DND-41 (cell line): Measurements from ENCODE around the gene SUZ12.
"Not testable (repeated sequence)": the region's sequence is repeated elsewhere in the genome, so short reads cannot be mapped to it uniquely, and the experiment has no call there.

ENCODE experiments used
- EZH2 ChIP-seq: IDR thresholded peaks from 3 replicates; pipeline ENCODE4 v1.6.1; 2012; ENCODE audit warnings: borderline replicate concordance, low read depth, mild to moderate bottlenecking, moderate library complexity, low read length, inconsistent platforms; ENCODE audit not compliant: severe bottlenecking
- TF ChIP-seq, protein P1 (sequence below): IDR thresholded peaks from 2 replicates; pipeline ENCODE4 v1.5.1; 2012; ENCODE audit warnings: borderline replicate concordance, low read length, moderate library complexity, mild to moderate bottlenecking; ENCODE audit not compliant: poor library complexity, severe bottlenecking; ENCODE audit errors: extremely low read depth

DNA sequence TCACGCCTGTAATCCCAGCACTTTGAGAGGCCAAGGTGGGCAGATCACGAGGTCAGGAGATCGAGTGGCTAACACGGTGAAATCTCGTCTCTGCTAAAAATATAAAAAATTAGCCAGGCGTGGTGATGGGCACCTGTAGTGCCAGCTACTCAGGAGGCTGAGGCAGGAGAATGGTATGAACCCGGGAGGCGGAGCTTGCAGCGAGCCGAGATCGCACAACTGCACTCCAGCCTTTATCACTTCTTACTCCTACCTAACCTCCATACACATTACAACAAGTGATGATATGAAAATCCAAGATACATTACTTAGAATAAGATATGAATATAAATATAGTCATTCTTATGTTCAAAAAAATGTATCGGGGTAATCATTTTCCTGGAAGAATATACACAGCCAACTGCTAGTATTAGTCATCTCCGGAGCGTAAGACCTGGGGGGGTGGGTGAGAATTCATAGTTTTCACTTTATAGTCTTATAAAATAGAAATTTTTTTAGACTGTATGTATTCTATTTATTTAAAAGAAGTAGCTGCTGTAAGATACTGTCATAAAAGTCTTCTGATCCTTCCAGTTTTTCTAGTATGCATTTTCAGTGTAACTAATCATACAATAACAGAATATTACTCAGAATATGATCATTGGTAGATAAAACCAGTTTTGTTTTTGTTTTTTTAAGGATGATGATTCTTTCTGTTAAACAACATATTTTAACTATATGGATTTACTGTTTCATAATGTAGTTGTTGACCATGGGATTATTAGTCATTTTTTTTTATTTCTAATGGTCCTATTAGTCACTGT is 37.7 kb downstream of the SUZ12 start:
- TF ChIP-seq, protein P1, sequence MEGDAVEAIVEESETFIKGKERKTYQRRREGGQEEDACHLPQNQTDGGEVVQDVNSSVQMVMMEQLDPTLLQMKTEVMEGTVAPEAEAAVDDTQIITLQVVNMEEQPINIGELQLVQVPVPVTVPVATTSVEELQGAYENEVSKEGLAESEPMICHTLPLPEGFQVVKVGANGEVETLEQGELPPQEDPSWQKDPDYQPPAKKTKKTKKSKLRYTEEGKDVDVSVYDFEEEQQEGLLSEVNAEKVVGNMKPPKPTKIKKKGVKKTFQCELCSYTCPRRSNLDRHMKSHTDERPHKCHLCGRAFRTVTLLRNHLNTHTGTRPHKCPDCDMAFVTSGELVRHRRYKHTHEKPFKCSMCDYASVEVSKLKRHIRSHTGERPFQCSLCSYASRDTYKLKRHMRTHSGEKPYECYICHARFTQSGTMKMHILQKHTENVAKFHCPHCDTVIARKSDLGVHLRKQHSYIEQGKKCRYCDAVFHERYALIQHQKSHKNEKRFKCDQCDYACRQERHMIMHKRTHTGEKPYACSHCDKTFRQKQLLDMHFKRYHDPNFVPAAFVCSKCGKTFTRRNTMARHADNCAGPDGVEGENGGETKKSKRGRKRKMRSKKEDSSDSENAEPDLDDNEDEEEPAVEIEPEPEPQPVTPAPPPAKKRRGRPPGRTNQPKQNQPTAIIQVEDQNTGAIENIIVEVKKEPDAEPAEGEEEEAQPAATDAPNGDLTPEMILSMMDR = not testable (repeated sequence)
- TF ChIP-seq EZH2 = not testable (repeated sequence)
